ENCODE data around the gene RFC4.
"Not testable (repeated sequence)": the region's sequence is repeated elsewhere in the genome, so short reads cannot be mapped to it uniquely, and the experiment has no call there.

RFC4 gene

DNA sequence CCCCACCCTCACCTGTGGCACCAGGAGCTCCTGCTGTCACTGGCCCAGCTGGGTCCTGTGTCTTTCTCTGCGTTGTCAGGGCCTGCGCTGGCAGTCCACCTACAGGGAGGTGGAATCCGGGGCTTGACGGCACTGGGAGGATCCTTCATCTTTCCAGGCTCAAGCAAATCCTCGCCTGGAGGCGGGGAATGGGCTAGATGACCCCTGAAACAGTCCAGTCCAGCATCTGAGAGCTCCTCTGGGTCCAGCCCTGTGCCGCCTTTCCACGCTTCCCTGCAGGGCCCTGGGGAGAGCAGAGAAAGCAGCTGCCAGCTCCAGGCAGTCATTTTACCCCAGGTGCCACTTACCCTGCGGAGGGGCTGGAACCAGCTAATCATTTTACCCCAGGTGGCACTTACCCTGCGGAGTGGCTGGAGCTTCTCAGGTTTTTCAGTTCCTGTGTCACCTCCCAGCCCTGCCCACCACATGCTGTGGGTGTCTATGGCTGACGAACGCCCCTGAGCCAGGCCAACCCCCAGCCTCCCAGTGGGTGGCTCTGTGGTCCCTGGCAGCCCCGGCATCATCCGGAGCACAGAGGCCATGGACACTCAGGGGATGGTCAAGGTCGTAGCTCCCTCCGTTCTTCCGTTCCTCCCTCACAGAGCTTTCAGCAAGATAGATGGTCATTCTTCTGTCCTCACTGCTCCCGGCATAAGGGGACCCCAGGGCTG is 18.3 kb upstream of the RFC4 start:
- no peak for DNase-seq

DNA sequence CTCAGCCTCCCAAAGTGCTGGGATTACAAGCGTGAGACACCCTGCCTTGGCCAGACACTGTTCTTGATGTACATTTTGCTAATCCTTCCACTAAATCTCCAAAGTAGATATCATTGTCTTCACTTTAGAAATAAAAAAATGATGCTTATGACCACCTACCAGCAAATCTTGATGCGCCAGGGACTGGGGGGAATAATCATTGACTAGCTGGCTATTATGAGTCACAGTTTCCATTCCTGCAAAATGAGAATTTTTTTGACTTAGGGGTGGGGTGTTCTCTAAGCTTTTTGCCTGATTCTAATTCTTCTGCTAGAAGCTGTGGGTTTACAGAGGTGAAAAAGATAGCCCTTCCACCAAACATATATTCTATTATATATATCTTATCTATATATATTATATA is 17.1 kb upstream of the RFC4 start:
- DNase-seq = no peak

DNA sequence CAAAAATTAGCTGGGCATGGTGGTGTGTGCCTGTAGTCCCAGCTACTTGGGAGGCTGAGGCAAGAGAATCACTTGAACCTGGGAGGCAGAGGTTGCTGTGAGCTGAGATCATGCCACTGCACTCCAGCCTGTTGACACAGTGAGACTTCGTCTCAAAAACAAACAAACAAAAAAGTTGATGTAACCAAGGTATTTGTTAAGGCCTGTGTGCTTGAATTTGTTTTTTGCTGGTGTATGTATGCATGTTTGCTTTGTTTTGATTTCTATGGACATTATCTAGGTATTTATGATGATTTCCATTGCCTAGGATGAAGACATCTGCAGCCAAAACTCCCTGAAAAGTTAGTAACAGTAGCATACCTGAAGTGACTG is 16.1 kb upstream of the RFC4 start:
- DNase-seq = not testable (repeated sequence)

DNA sequence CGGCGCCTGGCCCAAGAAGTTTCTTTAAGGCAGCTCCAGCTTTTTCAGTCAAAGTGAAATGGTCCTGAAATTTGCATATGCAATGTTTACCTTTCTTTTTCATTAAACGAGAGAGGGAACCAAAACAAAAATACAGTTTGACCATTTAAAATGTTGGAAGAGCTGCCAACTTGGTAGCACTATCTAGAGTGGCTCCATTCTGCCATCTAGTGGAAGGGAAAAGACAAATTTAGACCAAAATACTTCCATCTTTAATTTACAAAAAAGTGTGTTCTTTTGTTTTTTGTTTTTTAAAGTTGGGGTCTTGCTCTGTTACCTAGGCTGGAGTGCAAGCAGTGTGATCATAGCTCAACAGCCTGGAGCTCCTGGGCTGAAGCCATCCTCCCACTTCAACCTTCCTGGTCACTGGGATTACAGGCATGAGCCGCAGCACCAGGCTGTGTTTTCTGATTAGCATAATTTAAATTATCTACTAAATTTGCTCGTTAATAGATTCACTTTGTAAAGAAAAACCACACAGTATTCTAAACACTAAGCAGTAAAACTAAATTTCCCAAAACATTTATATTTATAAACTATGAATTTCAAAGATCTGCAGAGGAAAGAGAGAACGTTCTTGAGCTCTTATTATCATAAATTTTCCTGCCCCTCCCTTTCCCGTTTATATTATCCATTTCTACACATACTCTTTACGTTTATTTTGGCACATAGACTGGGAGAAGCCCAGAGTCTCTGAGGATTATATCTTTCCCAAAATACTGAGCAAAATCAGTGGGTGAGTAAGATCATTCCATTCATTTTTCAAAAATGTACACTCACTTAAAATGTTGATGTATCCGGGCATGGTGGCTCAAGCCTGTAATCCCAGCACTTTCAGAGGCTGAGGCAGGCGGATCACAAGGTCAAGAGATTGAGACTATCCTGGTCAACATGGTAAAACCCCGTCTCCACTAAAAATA is 15.4 kb upstream of the RFC4 start:
- peak; percentile 58 for DNase-seq

DNA sequence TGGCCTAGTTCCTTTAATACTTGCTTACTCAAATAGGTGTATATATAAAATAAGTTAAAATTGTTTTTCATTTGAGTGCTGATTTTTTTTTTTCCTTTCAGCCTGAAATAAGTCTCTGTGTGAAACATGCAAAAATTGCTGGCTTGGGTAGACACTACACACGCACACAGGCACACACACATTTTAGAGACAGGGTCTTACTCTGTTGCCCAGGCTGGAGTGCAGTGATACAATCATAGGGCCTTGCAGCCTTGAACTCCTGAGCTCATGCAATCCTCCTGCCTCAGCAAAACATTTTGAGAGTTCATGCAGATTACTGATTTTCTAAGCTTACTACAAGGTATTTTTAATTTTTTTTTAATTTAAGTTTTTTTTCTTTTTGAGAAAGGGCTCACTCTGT is 12.7 kb upstream of the RFC4 start:
- DNase-seq = no peak

DNA sequence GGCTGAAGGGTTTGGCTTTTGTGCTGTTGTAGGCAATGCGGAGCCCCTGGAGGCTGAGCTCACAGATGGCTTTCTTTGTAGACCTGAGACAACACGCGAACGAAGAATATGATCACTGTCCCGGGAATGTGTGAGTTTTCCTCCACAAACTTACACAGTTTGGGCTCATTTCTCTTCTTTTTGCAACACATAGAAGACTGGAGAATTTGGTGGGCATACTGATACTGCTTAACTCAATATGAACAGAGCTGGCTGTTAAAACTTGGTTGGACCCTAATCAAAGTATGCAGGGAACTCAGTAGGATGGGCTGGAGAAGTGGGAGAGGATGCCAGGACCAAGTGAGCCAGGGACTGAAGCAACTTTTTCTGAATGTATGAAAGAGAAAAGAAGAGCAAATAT is 12.2 kb upstream of the RFC4 start:
- no peak for DNase-seq

DNA sequence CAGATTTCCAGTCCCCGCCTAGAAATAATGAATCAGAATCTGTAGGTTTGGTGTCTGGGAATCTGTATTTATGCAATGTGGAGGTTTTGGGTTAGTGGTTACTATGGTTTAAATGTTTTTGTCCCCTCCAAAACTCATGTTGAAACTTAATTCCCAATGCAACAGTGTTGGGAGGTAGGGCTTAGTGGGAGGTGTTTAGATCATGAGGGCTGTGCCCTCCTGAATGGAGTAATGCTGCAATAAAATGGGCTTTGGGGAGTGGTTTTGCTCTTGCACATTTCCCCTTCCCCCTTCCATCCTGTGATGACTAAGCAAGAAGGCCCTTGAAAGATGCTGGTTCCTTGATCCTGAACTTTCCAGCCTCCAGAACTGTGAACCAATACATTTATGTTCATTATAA is 9.2 kb upstream of the RFC4 start:
- DNase-seq = no peak

DNA sequence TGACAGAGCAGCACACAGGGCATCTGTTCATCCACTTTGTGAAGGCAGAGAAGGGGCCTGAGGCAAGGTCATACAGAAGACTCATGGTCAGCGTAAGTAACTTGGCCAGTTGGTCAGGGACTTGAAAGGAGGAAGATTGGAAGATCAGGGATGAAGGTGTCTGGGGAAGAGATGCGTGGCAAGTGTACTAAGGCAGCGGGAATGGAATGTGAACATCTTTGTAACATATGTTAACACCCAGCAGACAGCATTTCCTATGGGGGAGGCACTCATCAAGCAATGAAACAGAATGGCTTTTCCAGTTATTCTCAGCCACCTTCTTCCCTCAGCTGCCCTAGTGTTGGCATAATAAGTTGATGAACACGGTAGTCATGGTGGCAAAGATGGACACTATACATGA is 7.8 kb upstream of the RFC4 start:
- no peak for DNase-seq

DNA sequence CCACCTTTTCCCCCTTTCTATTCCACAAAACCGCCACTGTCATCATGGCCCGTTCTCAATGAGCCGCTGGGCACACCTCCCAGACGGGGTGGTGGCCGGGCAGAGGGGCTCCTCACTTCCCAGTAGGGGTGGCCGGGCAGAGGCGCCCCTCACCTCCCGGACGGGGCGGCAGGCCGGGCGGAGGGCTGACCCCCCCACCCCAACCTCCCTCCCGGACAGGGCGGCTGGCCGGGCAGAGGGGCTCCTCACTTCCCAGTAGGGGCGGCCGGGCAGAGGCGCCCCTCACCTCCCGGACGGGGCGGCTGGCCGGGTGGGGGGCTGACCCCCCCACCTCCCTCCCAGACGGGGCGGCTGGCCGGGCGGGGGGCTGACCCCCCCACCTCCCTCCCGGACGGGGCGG is 5.0 kb upstream of the RFC4 start:
- DNase-seq = not testable (repeated sequence)

DNA sequence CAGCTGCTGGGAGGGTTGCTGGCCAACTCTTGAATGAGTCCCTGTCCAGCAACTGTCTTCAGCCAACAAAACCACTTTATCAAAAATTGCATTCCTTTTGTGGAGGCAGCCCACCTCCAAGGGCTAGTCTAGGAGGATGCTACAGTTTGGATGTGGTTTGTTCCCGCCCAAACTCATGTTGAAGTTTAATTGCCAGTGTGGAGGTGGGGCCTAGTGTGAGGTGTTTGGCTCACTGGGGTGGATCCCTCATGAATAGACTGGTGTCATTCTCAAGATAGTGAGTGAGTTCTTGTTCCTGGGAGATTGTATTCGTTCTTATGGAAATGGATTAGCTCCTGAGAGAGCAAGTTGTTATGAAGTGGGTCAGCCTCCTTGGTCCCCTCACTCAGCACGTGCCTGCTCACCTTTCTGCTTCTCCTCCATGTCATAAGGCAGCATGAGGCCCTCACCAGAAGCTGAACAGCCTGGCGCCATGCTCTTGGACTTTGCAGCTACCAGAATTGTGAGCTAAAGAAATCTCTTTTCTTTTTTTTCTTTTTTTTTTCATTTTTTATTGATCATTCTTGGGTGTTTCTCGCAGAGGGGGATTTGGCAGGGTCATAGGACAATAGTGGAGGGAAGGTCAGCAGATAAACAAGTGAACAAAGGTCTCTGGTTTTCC is 4.2 kb upstream of the RFC4 start:
- no peak for DNase-seq

DNA sequence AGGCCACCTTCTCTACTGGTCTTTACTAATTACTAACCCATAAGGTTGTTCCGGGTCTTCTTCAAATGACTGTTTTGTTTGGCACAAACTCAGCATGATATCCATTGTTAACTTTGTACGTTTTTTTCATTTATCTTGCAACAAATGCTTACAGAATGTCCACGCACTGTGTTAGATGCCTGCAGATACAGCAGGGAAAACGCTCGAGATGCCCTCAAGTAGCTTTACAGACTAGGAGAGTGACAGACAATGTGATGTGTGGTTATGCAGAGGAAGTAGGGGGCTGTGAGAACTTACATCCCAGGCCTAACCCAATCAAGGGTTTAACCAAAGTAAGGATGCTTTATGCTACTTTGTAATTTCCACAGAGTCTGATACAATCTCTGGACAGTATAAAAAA is 949 bp upstream of the RFC4 start:
- no peak for DNase-seq

DNA sequence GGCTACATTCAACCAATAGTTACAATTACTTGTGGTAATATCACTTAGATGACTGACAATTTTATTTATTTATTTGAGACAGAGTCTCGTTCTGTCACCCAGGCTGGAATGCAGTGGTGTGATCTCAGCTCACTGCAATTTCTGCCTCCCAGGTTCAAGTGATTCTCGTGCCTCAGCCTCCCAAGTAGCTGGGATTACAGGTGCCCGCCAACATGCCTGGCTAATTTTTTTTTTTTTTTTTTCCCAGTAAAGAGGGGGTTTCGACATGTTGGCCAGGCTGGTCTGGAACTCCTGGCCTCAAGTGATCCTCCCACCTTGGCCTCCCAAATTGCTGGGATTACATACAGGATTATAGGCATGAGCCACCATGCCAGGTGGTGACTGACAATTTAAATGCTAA is 2.8 kb downstream of the RFC4 start:
- not testable (repeated sequence) for DNase-seq

DNA sequence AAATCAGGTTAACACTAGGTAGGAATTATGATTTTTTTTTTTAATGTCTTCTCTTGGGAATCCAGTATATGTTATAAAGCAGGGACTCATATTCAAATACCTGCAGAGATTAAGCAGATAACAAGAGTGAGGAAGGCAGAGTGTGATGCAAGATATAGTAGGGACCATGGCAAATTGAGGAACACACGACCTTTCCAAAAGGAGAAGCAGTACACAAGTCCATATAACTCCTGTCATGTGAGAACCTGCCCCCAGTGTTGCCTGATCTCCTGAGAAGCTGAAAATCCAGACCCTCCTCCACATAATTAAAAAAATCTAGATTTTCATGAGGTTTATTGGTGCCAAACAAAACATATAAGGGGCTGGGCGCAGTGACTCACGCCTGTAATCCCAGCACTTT is 3.6 kb downstream of the RFC4 start:
- no peak for DNase-seq

DNA sequence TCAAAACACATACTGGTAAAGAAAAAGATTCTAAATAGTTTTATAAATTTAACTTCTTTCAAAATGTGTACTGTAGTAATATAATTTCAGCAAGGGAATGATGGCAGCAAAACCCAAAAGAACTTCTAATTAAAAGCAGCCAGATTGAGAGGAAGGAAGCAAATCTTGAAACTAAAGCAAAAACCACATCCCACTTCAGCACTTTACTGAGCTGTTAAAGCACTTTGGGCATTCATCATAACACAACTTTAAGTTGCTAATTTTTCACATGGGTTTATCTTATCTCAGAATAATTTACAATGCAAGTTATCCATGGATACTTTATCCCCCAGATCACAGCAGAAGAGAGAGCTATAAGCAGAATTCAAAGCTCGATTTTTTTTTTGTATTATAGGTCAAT is 6.0 kb downstream of the RFC4 start:
- DNase-seq = no peak

DNA sequence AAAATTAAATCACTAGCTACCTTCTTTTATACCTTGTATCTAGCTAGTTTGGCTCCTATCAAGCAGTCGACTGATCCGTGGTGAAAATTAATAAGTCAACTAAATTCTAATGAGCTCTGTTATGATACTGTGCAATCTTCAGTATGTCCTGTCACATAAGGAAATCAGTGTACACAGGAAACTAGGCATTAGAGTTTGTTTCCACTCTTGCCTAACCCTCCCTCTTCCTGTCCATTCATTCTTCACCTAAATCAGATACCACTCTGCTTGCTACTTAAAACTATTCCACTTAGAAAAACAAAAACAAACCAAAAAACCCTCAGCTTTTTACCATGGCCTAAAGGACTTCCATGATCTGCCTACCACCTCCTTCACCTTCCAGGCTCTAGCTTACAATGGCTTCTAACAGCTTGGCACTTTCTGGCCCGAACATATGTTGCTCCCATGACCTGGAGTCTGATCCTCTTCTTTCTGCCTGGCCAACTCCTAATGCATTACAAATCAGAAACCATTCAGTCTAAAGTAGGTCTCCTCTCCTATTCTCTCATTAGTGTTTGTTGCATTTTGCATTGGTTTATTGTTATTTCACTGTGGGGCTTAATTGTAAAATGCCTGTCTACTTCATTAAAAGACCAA is 7.9 kb downstream of the RFC4 start:
- DNase-seq = no peak

DNA sequence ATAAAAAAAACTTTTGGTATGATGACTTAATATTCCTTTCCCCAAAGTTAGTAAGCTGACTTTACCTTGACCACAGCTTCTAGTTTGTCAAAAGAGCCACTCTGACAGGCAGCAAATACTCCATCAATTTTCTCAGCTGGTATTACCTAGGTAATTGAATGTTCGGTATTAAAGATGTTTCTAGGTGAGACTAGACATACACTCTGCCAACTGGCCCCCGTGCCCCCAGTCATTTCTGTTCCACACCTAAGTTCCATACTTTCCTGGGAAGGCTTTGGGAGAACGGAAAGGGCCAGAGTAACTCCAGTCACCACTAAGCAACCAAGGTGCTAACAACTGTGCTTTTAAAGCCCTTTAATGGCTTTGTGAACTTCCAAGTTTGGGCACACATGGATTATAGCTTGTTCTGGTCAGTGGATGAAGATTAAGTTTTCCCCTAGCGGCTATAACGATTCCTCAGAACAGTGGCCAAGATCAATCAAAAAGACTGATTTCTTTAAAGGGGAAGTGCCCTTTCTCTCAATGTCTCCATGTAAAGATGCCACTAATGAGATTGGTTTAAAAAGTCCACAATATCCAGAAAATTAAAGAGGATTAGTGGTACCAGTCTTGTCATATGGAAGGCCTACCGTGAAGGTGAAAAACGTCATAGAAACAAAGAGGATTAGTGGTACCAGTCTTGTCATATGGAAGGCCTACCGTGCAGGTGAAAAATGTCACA is 15.9 kb downstream of the RFC4 start:
- DNase-seq = no peak

DNA sequence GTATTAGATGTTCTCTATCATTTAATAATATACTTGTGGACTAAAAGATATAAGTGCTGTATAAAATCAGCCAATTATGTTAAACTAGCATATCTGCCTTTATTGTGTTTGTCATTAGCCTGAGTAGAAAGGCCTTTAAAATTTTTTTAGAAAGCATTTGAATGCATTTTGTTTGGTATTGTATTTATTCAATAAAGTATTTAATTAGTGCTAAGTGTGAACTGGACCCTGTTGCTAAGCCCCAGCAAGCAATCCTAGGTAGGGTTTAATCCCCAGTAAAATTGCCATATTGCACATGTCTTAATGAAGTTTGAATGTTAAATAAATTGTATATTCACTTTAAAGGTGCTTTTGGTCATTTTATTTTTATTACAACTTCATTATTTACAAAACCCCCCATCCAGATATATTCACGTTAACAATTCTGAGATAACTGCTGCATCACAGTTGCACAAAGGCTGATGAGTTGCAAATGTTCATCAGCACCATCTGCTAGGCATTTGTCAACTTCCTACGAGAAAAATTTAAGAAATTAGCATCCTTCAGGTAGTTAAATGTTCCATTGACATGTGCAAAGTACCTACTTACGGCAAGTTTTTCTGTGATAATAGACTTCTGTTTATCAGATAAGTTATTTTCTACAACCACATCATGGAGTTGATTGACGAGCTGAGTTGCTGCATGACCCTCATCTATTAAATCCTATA is 16.6 kb downstream of the RFC4 start:
- no peak for DNase-seq

DNA sequence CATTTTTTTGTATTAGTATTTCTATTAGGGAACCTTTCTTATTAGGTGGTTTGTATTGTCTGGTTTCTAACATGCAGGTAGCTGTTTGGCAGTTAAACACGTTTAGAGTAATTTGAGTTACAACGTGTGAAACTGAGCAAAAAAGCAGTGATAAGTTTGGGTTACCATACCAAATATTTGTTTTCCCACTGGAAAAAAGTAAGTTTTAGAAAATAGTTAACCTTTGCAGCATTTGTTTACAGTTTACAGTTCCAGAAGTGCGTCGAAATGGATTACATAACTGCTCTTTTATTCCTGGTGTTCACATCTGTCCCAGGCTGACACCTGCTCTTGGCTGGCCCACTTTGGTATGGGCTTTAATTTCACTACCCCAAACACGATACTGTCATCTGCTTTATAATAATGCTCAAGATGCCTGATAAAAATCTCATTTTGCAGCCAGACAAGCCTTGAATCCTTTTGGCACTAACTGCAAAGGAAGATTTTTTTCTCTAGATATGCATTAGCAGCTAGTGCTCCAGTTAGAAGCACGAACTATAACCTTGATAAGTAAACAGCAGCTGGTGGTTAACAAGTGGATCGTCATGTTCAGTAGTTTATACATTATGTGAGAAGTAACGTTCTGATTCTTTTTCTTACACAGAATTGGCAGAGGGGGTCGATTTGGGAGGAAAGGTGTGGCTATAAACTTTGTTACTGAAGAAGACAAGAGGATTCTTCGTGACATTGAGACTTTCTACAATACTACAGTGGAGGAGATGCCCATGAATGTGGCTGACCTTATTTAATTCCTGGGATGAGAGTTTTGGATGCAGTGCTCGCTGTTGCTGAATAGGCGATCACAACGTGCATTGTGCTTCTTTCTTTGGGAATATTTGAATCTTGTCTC is 17.6 kb downstream of the RFC4 start:
- DNase-seq = no peak

DNA sequence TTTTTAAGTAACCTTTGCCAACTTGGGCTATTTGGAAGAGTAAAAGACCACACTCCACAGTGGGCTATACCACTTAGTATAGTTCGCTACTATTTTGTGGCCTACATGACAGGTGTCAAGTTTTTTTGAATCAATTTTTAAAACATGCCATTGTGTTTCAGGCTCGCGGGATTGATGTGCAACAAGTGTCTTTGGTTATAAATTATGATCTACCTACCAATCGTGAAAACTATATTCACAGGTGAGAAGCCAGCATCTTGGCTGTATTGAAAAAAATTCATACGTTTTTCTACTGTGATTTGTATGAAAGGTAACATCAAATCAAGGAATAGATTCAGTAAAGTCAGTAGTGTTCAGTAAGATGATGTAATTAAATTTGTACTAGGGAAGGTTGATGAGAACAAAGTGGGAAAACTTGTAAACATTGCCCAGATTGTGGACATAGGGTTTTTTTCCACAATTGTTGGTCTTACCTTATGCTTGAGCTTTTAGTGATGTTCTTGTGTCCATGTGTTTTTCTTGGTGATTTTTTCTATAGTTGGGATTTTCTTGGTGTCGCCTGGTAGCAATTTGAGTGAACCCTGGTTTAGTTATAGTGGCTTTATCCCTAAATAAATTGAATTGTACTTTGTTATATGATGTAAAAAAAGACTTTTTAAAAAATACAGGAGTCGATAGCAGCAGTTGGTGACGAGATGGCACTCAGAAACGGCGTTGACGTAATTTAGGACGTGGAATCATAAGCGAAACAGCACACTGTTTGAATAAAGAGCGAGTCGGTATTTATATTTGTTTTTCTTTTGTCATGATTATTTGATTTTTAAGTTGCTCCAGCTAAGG is 18.4 kb downstream of the RFC4 start:
- no peak for DNase-seq

DNA sequence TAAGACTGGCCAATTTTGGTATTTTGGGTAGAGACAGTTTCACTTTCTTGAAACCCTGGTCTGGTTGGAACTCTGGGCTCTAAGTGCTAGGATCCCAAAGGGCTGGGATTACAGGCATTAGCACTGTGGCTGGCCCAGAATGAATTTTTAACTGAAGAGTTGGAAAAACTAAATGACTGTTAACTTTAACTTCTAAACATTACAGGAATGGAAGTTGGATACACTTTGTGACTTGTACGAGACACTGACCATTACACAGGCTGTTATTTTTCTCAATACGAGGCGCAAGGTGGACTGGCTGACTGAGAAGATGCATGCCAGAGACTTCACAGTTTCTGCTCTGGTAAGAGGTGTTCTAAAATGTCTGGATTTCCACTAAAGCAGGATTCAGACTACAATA is 19.4 kb downstream of the RFC4 start:
- DNase-seq = no peak
